SU-DHL-6 (cell line): ENCODE measurements around the gene TAF1C.

ENCODE experiments used
- H2AFZ ChIP-seq: fragments of 200-600 bp; sonication (generic); 2 replicates; pipeline ENCODE4 v1.6.1; 2014; ENCODE audit warnings: low read depth, mild to moderate bottlenecking, moderate library complexity, mixed read lengths, antibody characterized with exemption, low read length; ENCODE audit not compliant: severe bottlenecking
- H3F3A ChIP-seq: fragments of 200-600 bp; shearing (Covaris generic); 2 replicates; pipeline ENCODE4 v1.6.0; 2016; ENCODE audit warnings: antibody characterized with exemption, mild to moderate bottlenecking; ENCODE audit not compliant: insufficient read depth
- H3K27ac ChIP-seq: fragments of 200-600 bp; sonication (generic); 2 replicates; pipeline ENCODE4 v1.5.1; 2016; ENCODE audit warnings: low read depth, mild to moderate bottlenecking, low read length, moderate library complexity, mixed read lengths
- H3K27me3 ChIP-seq: fragments of 200-600 bp; sonication (generic), shearing (Covaris generic); 2 replicates; pipeline ENCODE4 v1.6.0; 2014; ENCODE audit warnings: mild to moderate bottlenecking, low read length
- H3K36me3 ChIP-seq: fragments of 200-600 bp; sonication (generic); 2 replicates; pipeline ENCODE4 v1.6.1; 2014; ENCODE audit warnings: mild to moderate bottlenecking, low read length, mixed read lengths
- H3K4me2 ChIP-seq: fragments of 300-600, 200-600 bp; shearing (Covaris generic), sonication (generic); 2 replicates; pipeline ENCODE4 v1.6.0; 2014; ENCODE audit warnings: low read length, low read depth, mild to moderate bottlenecking; ENCODE audit not compliant: poor library complexity, severe bottlenecking
- H3K4me3 ChIP-seq: fragments of 200-600 bp; sonication (generic); 2 replicates; pipeline ENCODE4 v1.5.1; 2014; ENCODE audit warnings: antibody characterized with exemption, low read length, mild to moderate bottlenecking, mixed read lengths; ENCODE audit not compliant: insufficient read depth, poor library complexity, severe bottlenecking
- H3K79me2 ChIP-seq: fragments of 200-600 bp; sonication (generic); 2 replicates; pipeline ENCODE4 v1.6.1; 2014; ENCODE audit warnings: mild to moderate bottlenecking, low read length, moderate library complexity; ENCODE audit not compliant: insufficient read depth
- H3K9ac ChIP-seq: fragments of 200-600 bp; sonication (generic); 2 replicates; pipeline ENCODE4 v1.7.0; 2014; ENCODE audit warnings: mild to moderate bottlenecking, low read length
- H3K9me2 ChIP-seq: fragments of 200-600 bp; sonication (generic); replicated peaks from 2 replicates; pipeline ENCODE4 v1.6.1; 2014; ENCODE audit warnings: low read length; ENCODE audit not compliant: insufficient read depth
- H3K9me3 ChIP-seq: fragments of 200-600 bp; sonication (generic); 2 replicates; pipeline ENCODE4 v1.6.1; 2014; ENCODE audit warnings: low read length, mixed read lengths; ENCODE audit not compliant: insufficient read depth
- H4K20me1 ChIP-seq: fragments of 200-600 bp; sonication (generic); 2 replicates; pipeline ENCODE4 v1.6.1; 2014; ENCODE audit warnings: low read depth, mild to moderate bottlenecking, antibody characterized with exemption, low read length, moderate library complexity, mixed read lengths
- EZH2phosphoT487 ChIP-seq: fragments of 200-600 bp; sonication (generic), shearing (Covaris generic); conservative IDR thresholded peaks from 2 replicates; pipeline ENCODE4 v1.6.1; 2018; ENCODE audit warnings: mild to moderate bottlenecking, antibody characterized with exemption, low read length, moderate library complexity, mixed read lengths
- TF ChIP-seq, protein P1 (sequence below): fragments of 200-600 bp; sonication (generic); IDR thresholded peaks from one replicate; pipeline ENCODE4 v1.5.1; 2017; ENCODE audit warnings: antibody characterized with exemption, mild to moderate bottlenecking, low read length, moderate library complexity; ENCODE audit not compliant: insufficient read depth, poor library complexity, severe bottlenecking

TAF1C gene

DNA sequence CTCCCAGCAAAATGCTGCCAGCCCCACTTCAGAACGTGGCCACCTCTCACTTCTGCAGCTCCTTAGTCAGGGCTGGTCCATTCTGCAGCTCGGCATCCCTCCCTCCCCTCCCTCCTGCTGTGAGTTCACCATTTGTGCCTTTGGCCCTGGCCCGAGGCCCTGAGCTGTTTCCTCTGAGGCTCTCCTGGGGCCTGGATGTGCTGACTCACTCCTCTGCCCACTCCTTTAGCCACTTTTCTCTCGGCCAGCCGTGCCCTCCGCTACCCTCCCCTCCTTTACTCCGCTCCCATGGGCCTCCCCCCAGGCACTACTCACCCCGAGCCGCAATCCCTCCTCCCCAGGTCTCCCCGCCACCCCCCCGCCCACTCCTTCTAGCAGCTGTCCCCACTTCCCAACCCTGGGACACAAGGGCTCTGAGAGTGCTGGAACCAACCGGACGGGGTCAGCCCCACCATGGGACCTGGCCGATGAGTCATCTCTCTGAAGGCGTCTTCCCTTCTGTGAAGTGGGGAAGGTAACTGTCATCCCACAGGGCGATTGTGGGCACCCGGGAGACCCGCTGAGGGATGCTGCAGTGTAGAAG, 41.5 kb upstream of the TAF1C start:
- H3K36me3 ChIP-seq: no peaks in the 10 kb centered on the region
- no peak overlapping the region for H3K9ac ChIP-seq
- H3K9me3 ChIP-seq: no peaks in the 10 kb centered on the region
- H3K9me2 ChIP-seq: no peaks in the 10 kb centered on the region
- H3K4me3 ChIP-seq: no peak overlapping the region
- no peak overlapping the region for H3K4me2 ChIP-seq
- TF ChIP-seq EZH2phosphoT487: no peak
- TF ChIP-seq, protein P1, sequence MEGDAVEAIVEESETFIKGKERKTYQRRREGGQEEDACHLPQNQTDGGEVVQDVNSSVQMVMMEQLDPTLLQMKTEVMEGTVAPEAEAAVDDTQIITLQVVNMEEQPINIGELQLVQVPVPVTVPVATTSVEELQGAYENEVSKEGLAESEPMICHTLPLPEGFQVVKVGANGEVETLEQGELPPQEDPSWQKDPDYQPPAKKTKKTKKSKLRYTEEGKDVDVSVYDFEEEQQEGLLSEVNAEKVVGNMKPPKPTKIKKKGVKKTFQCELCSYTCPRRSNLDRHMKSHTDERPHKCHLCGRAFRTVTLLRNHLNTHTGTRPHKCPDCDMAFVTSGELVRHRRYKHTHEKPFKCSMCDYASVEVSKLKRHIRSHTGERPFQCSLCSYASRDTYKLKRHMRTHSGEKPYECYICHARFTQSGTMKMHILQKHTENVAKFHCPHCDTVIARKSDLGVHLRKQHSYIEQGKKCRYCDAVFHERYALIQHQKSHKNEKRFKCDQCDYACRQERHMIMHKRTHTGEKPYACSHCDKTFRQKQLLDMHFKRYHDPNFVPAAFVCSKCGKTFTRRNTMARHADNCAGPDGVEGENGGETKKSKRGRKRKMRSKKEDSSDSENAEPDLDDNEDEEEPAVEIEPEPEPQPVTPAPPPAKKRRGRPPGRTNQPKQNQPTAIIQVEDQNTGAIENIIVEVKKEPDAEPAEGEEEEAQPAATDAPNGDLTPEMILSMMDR: no peak
- H3K79me2 ChIP-seq: no peaks in the 10 kb centered on the region
- H4K20me1 ChIP-seq: no peaks in the 10 kb centered on the region
- H3K27ac ChIP-seq: no peak overlapping the region
- no peaks in the 10 kb centered on the region for H3K27me3 ChIP-seq
- H2AFZ ChIP-seq: no peak overlapping the region
- H3F3A ChIP-seq: no peaks in the 10 kb centered on the region

DNA sequence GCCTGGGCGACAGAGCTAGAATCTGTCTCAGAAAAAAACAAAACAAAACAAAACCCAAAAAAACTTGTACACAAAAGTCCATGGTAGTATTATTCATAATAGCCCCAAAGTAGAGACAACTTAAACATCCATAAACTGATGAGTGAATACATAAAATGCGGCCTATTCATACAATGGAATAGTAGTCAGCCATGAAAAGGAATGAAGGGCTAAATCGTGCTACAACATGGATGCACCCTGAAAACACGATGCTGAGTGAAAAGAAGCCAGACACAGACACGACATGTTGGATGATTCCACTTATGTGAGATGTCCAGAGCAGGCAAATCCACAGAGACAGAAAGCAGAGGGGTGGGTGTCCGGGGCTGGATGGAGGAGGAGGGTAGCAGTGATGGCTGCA, 40.7 kb upstream of the TAF1C start:
- H3K27ac ChIP-seq: no peak overlapping the region
- no peaks in the 10 kb centered on the region for H3K27me3 ChIP-seq
- H2AFZ ChIP-seq: no peak overlapping the region
- H3K36me3 ChIP-seq: no peaks in the 10 kb centered on the region
- H3K9ac ChIP-seq: no peak overlapping the region
- no peaks in the 10 kb centered on the region for H3F3A ChIP-seq
- no peaks in the 10 kb centered on the region for H3K9me2 ChIP-seq
- no peaks in the 10 kb centered on the region for H4K20me1 ChIP-seq
- H3K4me2 ChIP-seq: no peak overlapping the region
- no peaks in the 10 kb centered on the region for H3K79me2 ChIP-seq
- TF ChIP-seq EZH2phosphoT487: no peak
- TF ChIP-seq, protein P1: no peak
- H3K4me3 ChIP-seq: no peak overlapping the region
- H3K9me3 ChIP-seq: no peaks in the 10 kb centered on the region

DNA sequence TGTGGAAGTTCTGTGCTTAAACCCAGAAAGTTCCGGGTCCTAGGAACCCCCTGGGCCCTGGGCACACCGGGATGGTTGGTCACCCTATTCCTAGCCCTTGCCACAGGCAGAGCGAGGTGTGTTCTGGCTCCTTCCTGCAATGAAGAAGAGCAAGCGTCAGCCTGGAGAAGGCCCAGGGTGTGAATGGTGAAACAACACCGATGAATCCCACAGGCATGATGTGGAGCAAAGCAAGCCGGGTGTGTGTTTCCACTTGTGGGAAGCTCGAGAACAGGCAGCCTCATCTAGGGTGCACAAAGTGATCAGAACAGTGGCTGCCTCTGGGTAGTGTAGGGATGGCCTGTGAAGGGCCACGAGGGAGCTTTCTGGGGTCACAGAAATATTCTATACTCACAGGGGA, 39.2 kb upstream of the TAF1C start:
- no peak overlapping the region for H2AFZ ChIP-seq
- H3K27me3 ChIP-seq: no peaks in the 10 kb centered on the region

More for the DNA sequence above, 39.2 kb upstream of the TAF1C start:
- Histone ChIP-seq H3K9me2 (no peaks in the 10 kb centered on the region), H3K79me2 (no peaks in the 10 kb centered on the region), H3K4me2 (no peak overlapping the region), H3K36me3 (no peaks in the 10 kb centered on the region), H4K20me1 (no peaks in the 10 kb centered on the region), H3F3A (no peaks in the 10 kb centered on the region), H3K4me3 (no peak overlapping the region), H3K27ac (no peak overlapping the region), H3K9me3 (no peaks in the 10 kb centered on the region), H3K9ac (no peak overlapping the region)
- TF ChIP-seq EZH2phosphoT487: no peak
- TF ChIP-seq, protein P1: no peak
